DND-41 (cell line): ENCODE data around the gene WDR83.

Experiments
- CTCF ChIP-seq: IDR thresholded peaks from 2 replicates; pipeline ENCODE4 v1.5.1; 2012; ENCODE audit warnings: borderline replicate concordance, low read length, moderate library complexity, mild to moderate bottlenecking; ENCODE audit not compliant: poor library complexity, severe bottlenecking; ENCODE audit errors: extremely low read depth
- EZH2 ChIP-seq: IDR thresholded peaks from 3 replicates; pipeline ENCODE4 v1.6.1; 2012; ENCODE audit warnings: borderline replicate concordance, low read depth, mild to moderate bottlenecking, moderate library complexity, low read length, inconsistent platforms; ENCODE audit not compliant: severe bottlenecking

GRCh38 chr19:12642506-12642905 is 24.1 kb upstream of the WDR83 start:
- TF ChIP-seq CTCF (no peak), EZH2 (no peak)
